Measurements from ENCODE around the gene RAB9A. TPM values are rescaled to one million over a fixed set of nuclear protein-coding genes. Genes with fewer than 3 reads are reported as not detected.

Gene RAB9A
- total RNA-seq, 4 donors from 2014 or later = 44.6 to 70.5 (median 56.0) TPM

DNA sequence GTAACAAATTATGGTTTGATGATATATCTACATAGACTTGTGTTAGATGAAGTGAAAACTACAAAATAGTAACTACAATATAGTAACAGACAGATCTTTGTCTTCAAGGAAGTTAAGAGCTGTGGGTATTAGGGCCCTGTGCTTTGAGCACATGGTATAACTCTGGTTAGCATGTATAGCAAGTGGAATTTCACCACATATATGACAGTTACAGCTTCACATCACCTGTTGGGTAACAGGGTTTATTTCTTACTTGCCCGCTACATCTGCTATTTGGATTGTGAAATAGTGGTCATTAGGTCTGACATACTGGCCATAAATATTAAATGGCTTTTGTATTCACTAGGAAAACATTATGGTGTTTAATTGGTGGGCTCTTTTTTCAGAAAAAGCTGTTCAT, 65.8 kb downstream of the RAB9A start:
- DNase-seq (ENCODE audit: low spot score in 2 of 2) = no peak
- intact Hi-C loops (cut with DNase I; ENCODE audit: low total_unique reads) = no loop called here
- 76 to 94% methylated on average over 1 of the region's 1 CpG for WGBS, 2 donors
- H3K4me3 ChIP-seq (ENCODE audit: low read depth, poor library complexity, severe bottlenecking) = no peak overlapping the region
- TF ChIP-seq CTCF (IDR thresholded peaks at IDR 0.05) = no peak
- no peak for TF ChIP-seq POLR2A (IDR thresholded peaks at IDR 0.05)

- intact Hi-C loops (cut with DNase I; ENCODE audit: low total_unique reads) = no loop called here
- TF ChIP-seq CTCF (IDR thresholded peaks at IDR 0.05) (no peak), POLR2A (IDR thresholded peaks at IDR 0.05) (no peak)
- no peak overlapping the region for H3K4me3 ChIP-seq (ENCODE audit: low read depth, poor library complexity, severe bottlenecking)
- 67 to 89% methylated on average over 1 of the region's 1 CpG for WGBS, 2 donors
- DNase-seq (ENCODE audit: low spot score in 2 of 2) = no peak
Measured at GRCh38 chrX:13755254-13755653, 66.3 kb downstream of the RAB9A start.

GRCh38 chrX:13756381-13756780, 67.5 kb downstream of the RAB9A start:
- H3K4me3 ChIP-seq (ENCODE audit: low read depth, poor library complexity, severe bottlenecking) = no peak overlapping the region
- TF ChIP-seq CTCF (IDR thresholded peaks at IDR 0.05) (no peak), POLR2A (IDR thresholded peaks at IDR 0.05) (no peak)
- intact Hi-C loops (cut with DNase I; ENCODE audit: low total_unique reads) = no loop called here
- WGBS, 2 donors = 89 to 93% methylated on average over 4 of the region's 4 CpGs
- DNase-seq (ENCODE audit: low spot score in 2 of 2) = no peak

GRCh38 chrX:13759152-13759718, 70.3 kb downstream of the RAB9A start:
- WGBS, 2 donors = 73 to 83% methylated on average over 7 to 8 of the region's 8 CpGs
- no peak for TF ChIP-seq POLR2A (IDR thresholded peaks at IDR 0.05)
- no peak for TF ChIP-seq CTCF (IDR thresholded peaks at IDR 0.05)
- intact Hi-C loops (cut with DNase I; ENCODE audit: low total_unique reads) = no loop called here
- H3K4me3 ChIP-seq (ENCODE audit: low read depth, poor library complexity, severe bottlenecking) = no peak overlapping the region
- no peak for DNase-seq (ENCODE audit: low spot score in 2 of 2)

Other genes starting within 250 kb of the RAB9A start
- under 1 TPM in 3 of 4 donors, not detected in 1; 0.13 to 0.38 (median 0.32) TPM for gene EGFL6, start 119.5 kb upstream of the RAB9A start, total RNA-seq
- 1 to 10 TPM; 2.5 to 6.9 (median 2.7) TPM for gene TCEANC, start 36.0 kb upstream of the RAB9A start, total RNA-seq
- gene TRAPPC2, start 45.5 kb downstream of the RAB9A start, total RNA-seq = 10 to 100 TPM; 12.6 to 16.1 (median 14.9) TPM
- gene OFD1, start 45.6 kb downstream of the RAB9A start, total RNA-seq = 10 to 100 TPM; 20.0 to 69.6 (median 27.5) TPM
- 10 to 100 TPM in 2 of 4 donors, 1 to 10 TPM in 2; 4.6 to 22.8 (median 12.3) TPM for gene GPM6B, start 128.0 kb downstream of the RAB9A start, total RNA-seq

All from lower leg skin (tissue), 4 donors.